Measurements from ENCODE around the gene NDUFA11. TPM values are rescaled to one million over a fixed set of nuclear protein-coding genes. Genes with fewer than 3 reads are reported as not detected.

NDUFA11 gene
- total RNA-seq, 2 experiments from 2014 or later = 94.3 to 96.7 TPM

DNA sequence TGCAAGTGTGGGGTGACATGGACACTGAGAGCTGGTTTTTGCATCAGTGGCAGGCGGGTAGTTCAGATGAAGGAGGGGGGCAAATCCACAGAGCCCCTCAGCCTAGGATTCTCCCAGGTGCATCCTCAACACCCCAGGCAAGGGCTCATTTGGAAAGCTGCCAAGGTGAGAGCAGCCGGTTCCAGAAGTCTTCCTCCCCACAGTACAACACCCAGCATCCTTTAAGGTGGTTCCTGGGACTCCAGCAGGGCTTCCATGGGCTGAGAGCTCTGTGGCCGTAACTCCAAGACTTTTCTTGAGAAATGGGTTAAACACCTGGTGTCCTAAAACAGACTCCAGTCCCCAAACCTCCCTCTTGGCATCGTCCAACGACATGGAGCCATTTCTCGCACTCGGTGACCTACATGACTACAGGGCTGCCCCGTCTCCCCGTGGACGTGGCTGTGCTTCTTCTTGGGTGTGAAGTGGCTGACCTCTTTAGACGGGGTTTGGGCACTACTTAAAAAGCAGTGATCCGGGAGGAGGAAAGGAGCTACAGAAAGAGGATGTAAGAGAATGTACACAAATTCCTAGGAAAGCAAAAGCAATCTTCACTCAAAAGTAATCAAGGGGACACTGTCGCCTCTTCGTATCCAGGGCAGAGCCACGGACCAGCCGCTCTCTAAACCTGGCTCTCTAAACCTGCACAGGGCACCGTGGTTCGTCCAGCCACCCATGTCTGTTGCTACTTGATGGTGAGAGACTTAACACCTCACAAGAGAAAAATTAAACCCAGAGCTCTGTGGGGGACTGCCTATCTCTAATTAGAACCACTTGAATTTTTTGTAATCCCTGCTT is 48.8 kb upstream of the NDUFA11 start:
- no peak for TF ChIP-seq CTCF (IDR thresholded peaks at IDR 0.05)
- ATAC-seq (ENCODE audit: poor library complexity) = no peak
- intact Hi-C loops (cut with DNase I, micrococcal nuclease) = loop anchor here in 1 of 2 experiments (1.0 kb wide), 1 partner anchor 10 kb away; no protein-coding TSS in a partner anchor
- Mint-ChIP-seq H3K4me1 (ENCODE audit: low read depth) (peaks cover 94% of the 10 kb centered on the region), H3K27me3 (no peaks in the 10 kb centered on the region), H3K9me3 (no peaks in the 10 kb centered on the region), H3K27ac (peak overlapping the region; percentile 92), H3K36me3 (ENCODE audit: low read depth) (peaks cover 30% of the 10 kb centered on the region), H3K4me3 (peak overlapping the region; percentile 50)
- Histone ChIP-seq H3K4me3 (ENCODE audit: low read length) (no peak overlapping the region), H3K4me1 (ENCODE audit: insufficient read depth, low read length) (peaks cover 90% of the 10 kb centered on the region), H3K36me3 (ENCODE audit: insufficient read depth, low read length) (peaks cover 17% of the 10 kb centered on the region), H3K27ac (ENCODE audit: low read depth in 1 of 2, low read length in 2 of 2) (peak overlapping the region; percentile 37 to 55), H3K9me3 (ENCODE audit: control insufficient read depth in 1 of 2, insufficient read depth in 1 of 2, low read length in 2 of 2) (no peaks in the 10 kb centered on the region), H3K27me3 (ENCODE audit: control insufficient read depth in 1 of 2, insufficient read depth in 2 of 2, low read length in 2 of 2) (no peaks in the 10 kb centered on the region)
- CTCF ChIA-PET = interaction anchor here (1.4 to 2.8 kb wide), 4 partner anchors 9 to 148 kb away, joined by 3 to 13 read pairs (median 6); no protein-coding TSS in a partner anchor
- POLR2A ChIA-PET = interaction anchor here (1.0 to 7.4 kb wide), 6 partner anchors 9 to 49 kb away, joined by 3 to 93 read pairs (median 4); partner anchors contain the start of gene NDUFA11
- DNase-seq = no peak

GRCh38 chr19:5951338-5951861 is 47.8 kb upstream of the NDUFA11 start:
- Mint-ChIP-seq H3K4me1 (ENCODE audit: low read depth) (peaks cover 87% of the 10 kb centered on the region), H3K27me3 (no peaks in the 10 kb centered on the region), H3K9me3 (no peaks in the 10 kb centered on the region), H3K27ac (peak overlapping the region; percentile 92), H3K36me3 (ENCODE audit: low read depth) (peaks cover 26% of the 10 kb centered on the region), H3K4me3 (peak overlapping the region; percentile 67)
- peak overlapping the region in 1 of 2 donors; percentile 55 for H3K27ac ChIP-seq (ENCODE audit: low read depth in 1 of 2, low read length in 2 of 2)
- ATAC-seq (ENCODE audit: poor library complexity) = no peak
- peaks cover 14% of the 10 kb centered on the region for H3K36me3 ChIP-seq (ENCODE audit: insufficient read depth, low read length)
- ChIA-PET CTCF (interaction anchor here (1.7 to 2.8 kb wide), 2 partner anchors 10 to 17 kb away, joined by 8 to 13 read pairs; no protein-coding TSS in a partner anchor), POLR2A (interaction anchor here (0.8 to 7.4 kb wide), 9 partner anchors 9 to 124 kb away, joined by 3 to 93 read pairs (median 3); partner anchors contain the start of gene NDUFA11)
- DNase-seq = peak in 1 of 14 experiments; percentile 33
- intact Hi-C loops (cut with DNase I, micrococcal nuclease) = no loop called here
- H3K4me1 ChIP-seq (ENCODE audit: insufficient read depth, low read length) = peaks cover 90% of the 10 kb centered on the region
- H3K4me3 ChIP-seq (ENCODE audit: low read length) = no peak overlapping the region
- no peak for TF ChIP-seq CTCF (IDR thresholded peaks at IDR 0.05)
- H3K27me3 ChIP-seq (ENCODE audit: control insufficient read depth in 1 of 2, insufficient read depth in 2 of 2, low read length in 2 of 2) = no peaks in the 10 kb centered on the region
- H3K9me3 ChIP-seq (ENCODE audit: control insufficient read depth in 1 of 2, insufficient read depth in 1 of 2, low read length in 2 of 2) = no peaks in the 10 kb centered on the region

DNA sequence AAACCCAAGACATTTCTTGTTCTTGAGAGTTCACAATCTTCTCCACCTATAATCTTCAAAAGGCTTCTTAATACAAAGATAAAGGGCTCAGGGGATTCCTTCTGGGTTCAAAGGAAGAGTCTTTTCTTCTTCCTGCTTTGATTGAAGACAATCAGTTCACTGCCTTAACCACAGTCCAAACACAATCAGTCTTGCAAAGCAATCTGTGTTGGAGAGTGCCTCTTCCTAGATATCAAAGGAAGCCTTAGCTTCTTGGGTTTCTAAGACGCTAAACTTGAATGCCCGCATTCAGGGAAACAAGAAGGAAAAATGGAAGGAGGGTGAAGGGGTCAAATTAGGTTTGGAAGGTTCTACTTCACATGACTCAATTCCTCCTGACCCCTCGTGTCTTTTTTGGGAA is 47.2 kb upstream of the NDUFA11 start:
- ATAC-seq (ENCODE audit: poor library complexity) = no peak
- Mint-ChIP-seq H3K27ac (peak overlapping the region; percentile 92), H3K36me3 (ENCODE audit: low read depth) (peaks cover 26% of the 10 kb centered on the region), H3K9me3 (no peaks in the 10 kb centered on the region), H3K4me1 (ENCODE audit: low read depth) (peaks cover 89% of the 10 kb centered on the region), H3K4me3 (peak overlapping the region; percentile 67), H3K27me3 (no peaks in the 10 kb centered on the region)
- ChIA-PET POLR2A (interaction anchor here (1.0 to 7.4 kb wide), 5 partner anchors 9 to 123 kb away, joined by 3 to 93 read pairs (median 4); no protein-coding TSS in a partner anchor), CTCF (interaction anchor here (1.6 to 4.2 kb wide), 2 partner anchors 11 to 17 kb away, joined by 5 to 19 read pairs; no protein-coding TSS in a partner anchor)
- TF ChIP-seq CTCF (IDR thresholded peaks at IDR 0.05) = no peak
- Histone ChIP-seq H3K4me1 (ENCODE audit: insufficient read depth, low read length) (peaks cover 94% of the 10 kb centered on the region), H3K27me3 (ENCODE audit: control insufficient read depth in 1 of 2, insufficient read depth in 2 of 2, low read length in 2 of 2) (no peaks in the 10 kb centered on the region), H3K36me3 (ENCODE audit: insufficient read depth, low read length) (peaks cover 15% of the 10 kb centered on the region), H3K9me3 (ENCODE audit: control insufficient read depth in 1 of 2, insufficient read depth in 1 of 2, low read length in 2 of 2) (no peaks in the 10 kb centered on the region), H3K4me3 (ENCODE audit: low read length) (no peak overlapping the region), H3K27ac (ENCODE audit: low read depth in 1 of 2, low read length in 2 of 2) (peak overlapping the region in 1 of 2 donors; percentile 49)
- intact Hi-C loops (cut with DNase I, micrococcal nuclease) = no loop called here
- peak in 3 of 14 experiments; percentile 11 to 54 (median 50) for DNase-seq
